ENCODE data around the gene TMEM18. TPM values are rescaled to one million over a fixed set of nuclear protein-coding genes. Genes with fewer than 3 reads are reported as not detected.
"Not testable (repeated sequence)": the region's sequence is repeated elsewhere in the genome, so short reads cannot be mapped to it uniquely, and the experiment has no call there.

Gene TMEM18
- total RNA-seq, 1 experiment from 2014 or later, result 33.5 TPM

DNA sequence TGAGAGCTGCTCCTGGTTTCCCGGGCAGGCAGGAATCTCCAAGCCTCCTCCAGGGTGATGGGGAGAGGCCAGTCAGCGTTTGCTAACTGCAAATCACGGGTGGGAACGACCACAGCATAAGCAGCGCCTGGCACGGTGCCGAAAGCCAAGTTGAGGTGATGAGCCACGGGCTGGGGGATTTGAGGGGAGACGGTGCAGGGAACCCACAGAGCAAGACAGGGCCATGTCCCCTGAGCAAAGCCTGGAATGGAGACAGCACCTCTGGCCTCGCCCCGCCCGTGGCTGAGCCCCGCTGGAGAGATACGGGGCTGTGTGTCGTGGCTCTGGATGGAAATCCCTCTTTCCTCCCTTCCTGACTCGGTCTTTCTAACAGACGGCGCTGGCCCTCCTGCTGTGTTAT is 31.5 kb upstream of the TMEM18 start:
- intact Hi-C loops (cut with micrococcal nuclease), result no loop called here
- TF ChIP-seq JUND (IDR thresholded peaks at IDR 0.05) (no peak), ELF1 (IDR thresholded peaks at IDR 0.05; ENCODE audit: borderline replicate concordance, low read depth) (no peak), POLR2A (IDR thresholded peaks at IDR 0.05; ENCODE audit: borderline replicate concordance, extremely low read depth, insufficient read depth, insufficient read length) (no peak), RAD21 (IDR thresholded peaks at IDR 0.05; ENCODE audit: low read depth) (no peak), ZNF274 (IDR thresholded peaks at IDR 0.05; ENCODE audit: low read depth, low read length) (no peak)
- Histone ChIP-seq H3K79me2 (ENCODE audit: insufficient read depth, low read length) (no peaks in the 10 kb centered on the region), H3K9me3 (ENCODE audit: control insufficient read depth in 1 of 2, insufficient read depth in 1 of 2, low read depth in 1 of 2, low read length in 2 of 2) (no peaks in the 10 kb centered on the region), H3K9ac (ENCODE audit: low read length) (no peak overlapping the region), H3K27ac (ENCODE audit: low read depth, low read length) (no peak overlapping the region), H3K27me3 (ENCODE audit: insufficient read depth, low read length) (peaks cover 18% of the 10 kb centered on the region), H3K36me3 (ENCODE audit: control insufficient read depth in 1 of 2, insufficient read depth in 2 of 2, low read length in 2 of 2) (no peaks in the 10 kb centered on the region), H3K4me1 (ENCODE audit: control insufficient read depth in 1 of 2, insufficient read depth in 2 of 2, low read length in 2 of 2) (no peaks in the 10 kb centered on the region; a peak in 1 of 4 replicates), H2AFZ (ENCODE audit: low read depth, low read length, poor library complexity, severe bottlenecking) (no peak overlapping the region), H3K4me3 (replicated peaks in 1 of 2; ENCODE audit: low read depth in 1 of 2, low read length in 2 of 2) (no peak overlapping the region), H3K9me2 (ENCODE audit: insufficient read depth) (no peaks in the 10 kb centered on the region), H4K20me1 (ENCODE audit: insufficient read depth) (no peaks in the 10 kb centered on the region), H3K4me2 (ENCODE audit: low read length) (no peak overlapping the region)
- DNase-seq (ENCODE audit: low read depth, low spot score) (no peak), ATAC-seq (no peak)
- RAD21 ChIA-PET (ENCODE audit: low non-redundant PET in 1 of 2, low total read pairs in 2 of 2, uncharacterized antibody in 2 of 2, unreplicated experiment in 2 of 2), result no interaction called here
- BruUV-seq (replicated peaks), result no TSS peak
- POLR2A ChIA-PET, result no interaction called here
- CTCF ChIA-PET, result no interaction called here

DNA sequence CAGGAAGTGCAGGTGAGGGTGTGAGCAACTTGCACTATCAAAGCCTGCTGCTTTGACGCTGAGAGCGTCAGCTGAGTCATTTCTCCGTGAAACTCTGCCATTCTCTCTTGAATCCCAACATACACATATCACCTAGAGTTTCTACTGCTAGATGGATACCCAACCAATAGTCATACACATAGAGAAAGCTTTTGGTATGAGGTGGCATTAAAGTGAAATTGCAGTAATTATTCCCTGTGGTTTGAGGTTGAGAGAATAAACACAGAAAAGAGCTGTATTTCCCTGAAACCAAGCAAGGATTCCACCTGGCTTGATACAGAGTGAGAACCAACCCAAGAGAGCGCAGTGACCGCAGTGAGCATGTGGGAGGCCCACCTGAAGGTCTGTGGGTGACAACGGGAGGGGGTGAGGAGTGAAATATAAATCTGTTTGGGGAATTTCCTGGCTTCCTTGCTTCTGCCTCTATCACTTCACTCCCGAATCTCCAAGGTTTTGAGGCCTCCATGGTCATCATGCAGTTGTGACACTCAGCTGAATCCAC is 28.8 kb upstream of the TMEM18 start:
- H3K27me3 ChIP-seq (ENCODE audit: insufficient read depth, low read length), result peaks cover 5% of the 10 kb centered on the region; the same call in 1 of the 2 replicates
- ChIA-PET POLR2A (no interaction called here), RAD21 (ENCODE audit: low non-redundant PET in 1 of 2, low total read pairs in 2 of 2, uncharacterized antibody in 2 of 2, unreplicated experiment in 2 of 2) (no interaction called here), CTCF (no interaction called here)
- H4K20me1 ChIP-seq (ENCODE audit: insufficient read depth), result no peaks in the 10 kb centered on the region
- DNase-seq (ENCODE audit: low read depth, low spot score) (no peak), ATAC-seq (no peak)
- no peaks in the 10 kb centered on the region for H3K36me3 ChIP-seq (ENCODE audit: control insufficient read depth in 1 of 2, insufficient read depth in 2 of 2, low read length in 2 of 2)
- no peak overlapping the region for H3K27ac ChIP-seq (ENCODE audit: low read depth, low read length)
- no peaks in the 10 kb centered on the region; a peak in 1 of 4 replicates for H3K4me1 ChIP-seq (ENCODE audit: control insufficient read depth in 1 of 2, insufficient read depth in 2 of 2, low read length in 2 of 2)
- no peak overlapping the region for H2AFZ ChIP-seq (ENCODE audit: low read depth, low read length, poor library complexity, severe bottlenecking)
- intact Hi-C loops (cut with micrococcal nuclease), result no loop called here
- no peak overlapping the region for H3K4me3 ChIP-seq (replicated peaks in 1 of 2; ENCODE audit: low read depth in 1 of 2, low read length in 2 of 2)
- H3K9me3 ChIP-seq (ENCODE audit: control insufficient read depth in 1 of 2, insufficient read depth in 1 of 2, low read depth in 1 of 2, low read length in 2 of 2), result no peaks in the 10 kb centered on the region
- H3K9ac ChIP-seq (ENCODE audit: low read length), result no peak overlapping the region
- TF ChIP-seq SIN3A (IDR thresholded peaks at IDR 0.05; ENCODE audit: low read depth) (no peak), RAD21 (IDR thresholded peaks at IDR 0.05; ENCODE audit: low read depth) (no peak)
- TF ChIP-seq, protein P1, sequence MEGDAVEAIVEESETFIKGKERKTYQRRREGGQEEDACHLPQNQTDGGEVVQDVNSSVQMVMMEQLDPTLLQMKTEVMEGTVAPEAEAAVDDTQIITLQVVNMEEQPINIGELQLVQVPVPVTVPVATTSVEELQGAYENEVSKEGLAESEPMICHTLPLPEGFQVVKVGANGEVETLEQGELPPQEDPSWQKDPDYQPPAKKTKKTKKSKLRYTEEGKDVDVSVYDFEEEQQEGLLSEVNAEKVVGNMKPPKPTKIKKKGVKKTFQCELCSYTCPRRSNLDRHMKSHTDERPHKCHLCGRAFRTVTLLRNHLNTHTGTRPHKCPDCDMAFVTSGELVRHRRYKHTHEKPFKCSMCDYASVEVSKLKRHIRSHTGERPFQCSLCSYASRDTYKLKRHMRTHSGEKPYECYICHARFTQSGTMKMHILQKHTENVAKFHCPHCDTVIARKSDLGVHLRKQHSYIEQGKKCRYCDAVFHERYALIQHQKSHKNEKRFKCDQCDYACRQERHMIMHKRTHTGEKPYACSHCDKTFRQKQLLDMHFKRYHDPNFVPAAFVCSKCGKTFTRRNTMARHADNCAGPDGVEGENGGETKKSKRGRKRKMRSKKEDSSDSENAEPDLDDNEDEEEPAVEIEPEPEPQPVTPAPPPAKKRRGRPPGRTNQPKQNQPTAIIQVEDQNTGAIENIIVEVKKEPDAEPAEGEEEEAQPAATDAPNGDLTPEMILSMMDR (IDR thresholded peaks at IDR 0.05 in 2 of 3, conservative IDR thresholded peaks at IDR 0.05 in 1 of 3; ENCODE audit: borderline replicate concordance in 1 of 3, insufficient read depth in 1 of 3, low read depth in 2 of 3, low read length in 2 of 3), result no peak
- H3K9me2 ChIP-seq (ENCODE audit: insufficient read depth), result no peaks in the 10 kb centered on the region
- no peak overlapping the region for H3K4me2 ChIP-seq (ENCODE audit: low read length)
- no TSS peak for BruUV-seq (replicated peaks)
- H3K79me2 ChIP-seq (ENCODE audit: insufficient read depth, low read length), result no peaks in the 10 kb centered on the region

DNA sequence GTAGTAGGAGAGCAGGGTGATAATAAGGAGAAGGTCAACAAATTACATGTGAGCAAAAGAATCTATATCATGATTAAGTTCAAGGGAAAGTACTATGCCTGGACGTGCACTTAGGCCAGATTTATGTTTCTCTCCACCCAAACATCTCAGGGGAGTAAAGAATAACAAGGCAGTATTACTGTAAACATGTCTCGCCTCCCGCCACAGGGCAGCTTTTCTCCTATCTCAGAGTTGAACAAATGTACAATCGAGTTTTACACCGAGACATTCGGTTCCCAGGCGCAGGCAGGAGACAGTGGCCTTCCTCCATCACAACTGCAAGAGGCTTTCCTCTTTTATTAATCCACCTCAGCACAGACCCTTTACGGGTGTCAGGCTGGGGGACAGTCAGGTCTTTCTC is 25.6 kb upstream of the TMEM18 start:
- intact Hi-C loops (cut with micrococcal nuclease); H4K20me1 ChIP-seq (ENCODE audit: insufficient read depth); BruUV-seq (replicated peaks); H3K9ac ChIP-seq (ENCODE audit: low read length); DNase-seq (ENCODE audit: low read depth, low spot score); RAD21 ChIA-PET (ENCODE audit: low non-redundant PET in 1 of 2, low total read pairs in 2 of 2, uncharacterized antibody in 2 of 2, unreplicated experiment in 2 of 2); POLR2A ChIA-PET; H3K27me3 ChIP-seq (ENCODE audit: insufficient read depth, low read length); H3K9me2 ChIP-seq (ENCODE audit: insufficient read depth); ATAC-seq; H3K27ac ChIP-seq (ENCODE audit: low read depth, low read length); H3K4me3 ChIP-seq (replicated peaks in 1 of 2; ENCODE audit: low read depth in 1 of 2, low read length in 2 of 2); H3K9me3 ChIP-seq (ENCODE audit: control insufficient read depth in 1 of 2, insufficient read depth in 1 of 2, low read depth in 1 of 2, low read length in 2 of 2); CTCF ChIA-PET; H3K4me2 ChIP-seq (ENCODE audit: low read length); H3K79me2 ChIP-seq (ENCODE audit: insufficient read depth, low read length); H2AFZ ChIP-seq (ENCODE audit: low read depth, low read length, poor library complexity, severe bottlenecking); H3K36me3 ChIP-seq (ENCODE audit: control insufficient read depth in 1 of 2, insufficient read depth in 2 of 2, low read length in 2 of 2); H3K4me1 ChIP-seq (ENCODE audit: control insufficient read depth in 1 of 2, insufficient read depth in 2 of 2, low read length in 2 of 2): not testable (repeated sequence)

Measured in HCT116 (cell line).